Left cardiac atrium (tissue), 4 donors: Measurements from ENCODE around the gene APOM. TPM values are rescaled to one million over a fixed set of nuclear protein-coding genes. Genes with fewer than 3 reads are reported as not detected.

Experiments
- ATAC-seq, 2 donors: fragments of 200-7000 bp; cut with Tn5 transposase; one replicate each; pipeline ENCODE4 v1.9.1; 2020; ENCODE audit warnings: mild to moderate bottlenecking in 2 of 2, moderate library complexity in 2 of 2
- DNase-seq: peaks from one replicate; pipeline ENCODE4 v3.0.0-alpha.2; 2020
- intact Hi-C, 2 donors: fragments of 100-400 bp; cut with DNase I; formaldehyde crosslinking; loops; one replicate each; pipeline versions ENCODE4 v1.14.1 to v1.15.1; 2022 to 2023
- total RNA-seq, 2 donors: library from RNA; stranded (reverse); fragmentation: NEBNext Ultra II Directional; extraction: Animal tissue kit (Norgen Biotek cat#: 25700); gene quantifications; one replicate each; pipeline ENCODE4 v1.2.1, GENCODE V29; 2021
- donor health status: DM: no; HTN: yes; CAD: no.
- donor health status: DM: no; HTN: yes; CAD: no; lungs with severe emphysema.
- donor health status: DM: yes; HTN: yes; CAD: no.
- donor health status: Dilated cardiomyopathy.

APOM gene
- total RNA-seq, 2 donors from 2014 or later, result 1.4 to 1.7 TPM

- peak; percentile 91 for DNase-seq
- intact Hi-C loops, result no loop called here
- ATAC-seq, result peak; percentile 80 to 82
These were observed 2.6 kb upstream of the APOM start for GRCh38 chr6:31652925-31653724.

GRCh38 chr6:31654574-31655348 lies 933 bp upstream of the APOM start:
- no peak for ATAC-seq

GRCh38 chr6:31657406-31658157 lies 1.9 kb downstream of the APOM start:
- DNase-seq (no peak), ATAC-seq (no peak)
- intact Hi-C loops, result no loop called here

More at GRCh38 chr6:31654574-31655348, 933 bp upstream of the APOM start:
- intact Hi-C loops, result no loop called here
- no peak for DNase-seq

- no peak for DNase-seq
- ATAC-seq, result no peak
- intact Hi-C loops, result no loop called here
These were observed 2.5 kb downstream of the APOM start for GRCh38 chr6:31658158-31658688.

- ATAC-seq (no peak), DNase-seq (no peak)
- intact Hi-C loops, result no loop called here
These were observed 3.4 kb downstream of the APOM start for GRCh38 chr6:31658983-31659648.

- intact Hi-C loops, result no loop called here
- DNase-seq (no peak), ATAC-seq (peak in 1 of 2 donors; percentile 4)
These were observed 4.1 kb downstream of the APOM start for GRCh38 chr6:31659649-31660380.

GRCh38 chr6:31660381-31661261 lies 4.9 kb downstream of the APOM start, which contains the start of gene C6orf47:
TSS of gene C6orf47 (minus strand) at chr6:31660778. CDS start at chr6:31659947, 831 bp downstream.
- intact Hi-C loops, result no loop called here
- DNase-seq, result peak; percentile 93
- peak; percentile 86 for ATAC-seq

GRCh38 chr6:31661262-31662123 lies 5.8 kb downstream of the APOM start:
- intact Hi-C loops, result no loop called here
- ATAC-seq, result no peak
- no peak for DNase-seq

- no peak for DNase-seq
- intact Hi-C loops, result no loop called here
- ATAC-seq, result no peak
These were observed 6.5 kb downstream of the APOM start for GRCh38 chr6:31662124-31662723.

GRCh38 chr6:31663126-31663960 lies 7.6 kb downstream of the APOM start:
- intact Hi-C loops, result no loop called here

GRCh38 chr6:31663961-31664789 lies 8.5 kb downstream of the APOM start:
- peak; percentile 64 for DNase-seq
- intact Hi-C loops, result no loop called here
- ATAC-seq, result peak in 1 of 2 donors; percentile 9

More at GRCh38 chr6:31663126-31663960, 7.6 kb downstream of the APOM start:
- DNase-seq, result no peak
- ATAC-seq, result no peak

GRCh38 chr6:31664790-31665500 lies 9.3 kb downstream of the APOM start, which contains the start of gene GPANK1:
TSS of gene GPANK1 (minus strand) at chr6:31664997. CDS start at chr6:31664478, 519 bp downstream.
- peak; percentile 64 to 67 for ATAC-seq
- DNase-seq, result peak; percentile 92
- intact Hi-C loops, result no loop called here
